HepG2 (cell line): Measurements from ENCODE around the gene CDCA5. TPM values are rescaled to one million over a fixed set of nuclear protein-coding genes. Genes with fewer than 3 reads are reported as not detected.

ENCODE experiments used
- CEBPG ChIP-seq: IDR thresholded peaks from 2 replicates; pipeline ENCODE4 v1.6.1; 2016
- FOSL2 ChIP-seq: sonication (generic); formaldehyde crosslinking; IDR thresholded peaks from 2 replicates; pipeline ENCODE4 v1.4.0; 2020; ENCODE audit warnings: missing genetic modification reagents
- GZF1 ChIP-seq: sonication (generic); formaldehyde crosslinking; IDR thresholded peaks from 2 replicates; pipeline ENCODE4 v1.5.1; 2020; ENCODE audit warnings: mild to moderate bottlenecking, missing genetic modification reagents
- KDM4B ChIP-seq: sonication (generic); formaldehyde crosslinking; IDR thresholded peaks from 2 replicates; pipeline ENCODE4 v1.4.0; 2020; ENCODE audit warnings: missing genetic modification reagents
- MXD1 ChIP-seq: sonication (generic); formaldehyde crosslinking; IDR thresholded peaks from 2 replicates; pipeline ENCODE4 v1.4.0; 2020; ENCODE audit warnings: mild to moderate bottlenecking, missing genetic modification reagents
- PRDM4 ChIP-seq: sonication (generic); formaldehyde crosslinking; IDR thresholded peaks from 2 replicates; pipeline ENCODE4 v1.9.0; 2021; ENCODE audit warnings: missing genetic modification reagents, borderline replicate concordance
- RERE ChIP-seq: IDR thresholded peaks from 2 replicates; pipeline ENCODE4 v1.6.1; 2016; ENCODE audit warnings: low read depth, missing genetic modification reagents, missing compliant biosample characterization
- SMAD3 ChIP-seq: sonication (generic); formaldehyde crosslinking; IDR thresholded peaks from 2 replicates; pipeline ENCODE4 v1.4.0; 2020; ENCODE audit warnings: missing genetic modification reagents
- SOX5 ChIP-seq: IDR thresholded peaks from 2 replicates; pipeline ENCODE4 v1.6.1; 2016; ENCODE audit warnings: borderline replicate concordance
- SOX6 ChIP-seq, 2 experiments: fragments of 450-650 bp in 1 of 2; sonication (generic) in 1 of 2; formaldehyde crosslinking in 1 of 2; IDR thresholded peaks; 2 replicates each; pipeline versions ENCODE4 v1.4.0 to v1.6.1; 2017 to 2020; ENCODE audit warnings: antibody characterized with exemption in 1 of 2, mild to moderate bottlenecking in 1 of 2, missing genetic modification reagents in 1 of 2
- THAP7 ChIP-seq: sonication (generic); formaldehyde crosslinking; IDR thresholded peaks from 2 replicates; pipeline ENCODE4 v1.8.1; 2023; ENCODE audit warnings: mild to moderate bottlenecking, missing genetic modification reagents
- ZBTB7A ChIP-seq: sonication (generic); formaldehyde crosslinking; IDR thresholded peaks from 2 replicates; pipeline ENCODE4 v1.8.0; 2022; ENCODE audit warnings: mild to moderate bottlenecking, missing genetic modification reagents
- ZBTB8A ChIP-seq: sonication (generic); formaldehyde crosslinking; IDR thresholded peaks from 2 replicates; pipeline ENCODE4 v1.4.0; 2020; ENCODE audit warnings: mild to moderate bottlenecking, low read depth, missing genetic modification reagents, borderline replicate concordance
- ZNF576 ChIP-seq: sonication (generic); formaldehyde crosslinking; IDR thresholded peaks from 2 replicates; pipeline ENCODE4 v1.4.0; 2020; ENCODE audit warnings: mild to moderate bottlenecking, missing genetic modification reagents
- ZNF737 ChIP-seq: sonication (generic); formaldehyde crosslinking; IDR thresholded peaks from 2 replicates; pipeline ENCODE4 v1.5.0; 2020; ENCODE audit warnings: missing genetic modification reagents, mild to moderate bottlenecking, borderline replicate concordance
- ZNF800 ChIP-seq: sonication (generic); formaldehyde crosslinking; IDR thresholded peaks from 2 replicates; pipeline ENCODE4 v1.4.0; 2020; ENCODE audit warnings: missing genetic modification reagents
- polyA plus RNA-seq, 8 experiments: library from polyadenylated mRNA; depleted of rRNA in 3 of 8; stranded (reverse) in 7 of 8; unstranded in 1 of 8; fragments of >200 nt; fragmentation: Illumina TruSeq in 4 of 8; extraction: Trizol in 4 of 8; gene quantifications; 2 replicates each; pipeline versions ENCODE4 v1.2.1 to v1.2.3, GENCODE V29; 2011 to 2016; ENCODE audit warnings: low read depth in 4 of 8, missing spikeins in 1 of 8, mixed read lengths in 1 of 8; ENCODE audit not compliant: insufficient read depth in 1 of 8
- total RNA-seq, 5 experiments: library from RNA; depleted of rRNA; stranded (reverse); fragments of >200 nt; fragmentation: Illumina TruSeq; extraction: Trizol; gene quantifications; 2 replicates each; pipeline ENCODE4 v1.2.3, GENCODE V29; 2016; ENCODE audit warnings: low read depth in 1 of 5

The CDCA5 gene
- total and polyA plus RNA-seq, 2 of the 13 experiments (the other 11 are each of a cell fraction or from before 2014, with no cell fraction given): 13.5 to 50.6 TPM

- peak; percentile 47; the same call in 1 of the 2 replicates for TF ChIP-seq RERE (CRISPR knock-in tag)
- peak; percentile 58; the same call in 1 of the 2 replicates for TF ChIP-seq CEBPG
- peak; percentile 75 for TF ChIP-seq GZF1 (CRISPR knock-in tag)
- TF ChIP-seq PRDM4 (CRISPR knock-in tag): 0 out of 2 replicates have a peak, but pooled peaks have one; percentile 33
- peak; percentile 34; the same call in 1 of the 2 replicates for TF ChIP-seq THAP7
- TF ChIP-seq KDM4B: 0 out of 2 replicates have a peak, but pooled peaks have one; percentile 64
- TF ChIP-seq MXD1: peak; percentile 60; the same call in 1 of the 2 replicates
- no peak for TF ChIP-seq ZNF576
- TF ChIP-seq SOX5: peak; percentile 51; the same call in 1 of the 2 replicates
- peak; percentile 74; the same call in 1 of the 2 replicates for TF ChIP-seq ZBTB7A (CRISPR knock-in tag)
- peak; percentile 35; the same call in 1 of the 2 replicates for TF ChIP-seq FOSL2
- peak; percentile 59; the same call in 1 of the 2 replicates for TF ChIP-seq ZNF737 (CRISPR knock-in tag)
- TF ChIP-seq SOX6 (IDR thresholded peaks at IDR 0.05): no peak
- peak; percentile 64 for TF ChIP-seq SOX6 (CRISPR knock-in tag; IDR thresholded peaks at IDR 0.05)
- no peak for TF ChIP-seq ZBTB8A (CRISPR knock-in tag)
- TF ChIP-seq ZNF800 (CRISPR knock-in tag): peak; percentile 38; the same call in 1 of the 2 replicates
- no peak; the same call in 1 of the 2 replicates for TF ChIP-seq SMAD3 (CRISPR knock-in tag)
These were observed 38.2 kb upstream of the CDCA5 start, which contains the start of the genes FAU and MRPL49 (continued) for GRCh38 chr11:65121865-65122696.
